Measurements from ENCODE around the gene CRYBB1.

DNA sequence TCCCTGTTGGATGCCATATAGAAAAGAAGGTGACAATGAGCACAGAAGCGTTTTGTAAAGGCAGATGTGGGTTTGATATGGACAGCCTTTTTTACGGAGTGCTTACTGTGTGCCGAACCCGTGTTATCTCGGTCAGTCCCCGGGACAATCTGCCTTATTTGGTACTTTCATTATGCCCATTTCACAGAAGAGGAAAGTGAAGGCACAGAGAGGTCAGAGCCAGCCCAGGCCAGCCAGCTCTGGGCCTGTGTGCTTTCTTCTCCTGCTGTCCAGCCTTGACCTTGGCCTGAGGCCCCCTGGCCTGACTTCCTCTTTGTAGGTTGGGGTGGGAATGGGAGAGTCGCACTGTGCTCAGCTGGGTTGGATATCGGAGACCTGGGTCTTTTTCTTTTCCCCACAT lies 628 bp upstream of the CRYBB1 start:
- TF ChIP-seq, protein P1, sequence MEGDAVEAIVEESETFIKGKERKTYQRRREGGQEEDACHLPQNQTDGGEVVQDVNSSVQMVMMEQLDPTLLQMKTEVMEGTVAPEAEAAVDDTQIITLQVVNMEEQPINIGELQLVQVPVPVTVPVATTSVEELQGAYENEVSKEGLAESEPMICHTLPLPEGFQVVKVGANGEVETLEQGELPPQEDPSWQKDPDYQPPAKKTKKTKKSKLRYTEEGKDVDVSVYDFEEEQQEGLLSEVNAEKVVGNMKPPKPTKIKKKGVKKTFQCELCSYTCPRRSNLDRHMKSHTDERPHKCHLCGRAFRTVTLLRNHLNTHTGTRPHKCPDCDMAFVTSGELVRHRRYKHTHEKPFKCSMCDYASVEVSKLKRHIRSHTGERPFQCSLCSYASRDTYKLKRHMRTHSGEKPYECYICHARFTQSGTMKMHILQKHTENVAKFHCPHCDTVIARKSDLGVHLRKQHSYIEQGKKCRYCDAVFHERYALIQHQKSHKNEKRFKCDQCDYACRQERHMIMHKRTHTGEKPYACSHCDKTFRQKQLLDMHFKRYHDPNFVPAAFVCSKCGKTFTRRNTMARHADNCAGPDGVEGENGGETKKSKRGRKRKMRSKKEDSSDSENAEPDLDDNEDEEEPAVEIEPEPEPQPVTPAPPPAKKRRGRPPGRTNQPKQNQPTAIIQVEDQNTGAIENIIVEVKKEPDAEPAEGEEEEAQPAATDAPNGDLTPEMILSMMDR (IDR thresholded peaks at IDR 0.05), result no peak
- TF ChIP-seq POLR2AphosphoS5 (IDR thresholded peaks at IDR 0.05; ENCODE audit: low read depth, low read length) (no peak), SIN3A (IDR thresholded peaks at IDR 0.05; ENCODE audit: borderline replicate concordance, insufficient read depth, low read depth, low read length) (no peak)

Data from Panc1 (cell line).